ENCODE measurements around the gene RASGRP2.

DNA sequence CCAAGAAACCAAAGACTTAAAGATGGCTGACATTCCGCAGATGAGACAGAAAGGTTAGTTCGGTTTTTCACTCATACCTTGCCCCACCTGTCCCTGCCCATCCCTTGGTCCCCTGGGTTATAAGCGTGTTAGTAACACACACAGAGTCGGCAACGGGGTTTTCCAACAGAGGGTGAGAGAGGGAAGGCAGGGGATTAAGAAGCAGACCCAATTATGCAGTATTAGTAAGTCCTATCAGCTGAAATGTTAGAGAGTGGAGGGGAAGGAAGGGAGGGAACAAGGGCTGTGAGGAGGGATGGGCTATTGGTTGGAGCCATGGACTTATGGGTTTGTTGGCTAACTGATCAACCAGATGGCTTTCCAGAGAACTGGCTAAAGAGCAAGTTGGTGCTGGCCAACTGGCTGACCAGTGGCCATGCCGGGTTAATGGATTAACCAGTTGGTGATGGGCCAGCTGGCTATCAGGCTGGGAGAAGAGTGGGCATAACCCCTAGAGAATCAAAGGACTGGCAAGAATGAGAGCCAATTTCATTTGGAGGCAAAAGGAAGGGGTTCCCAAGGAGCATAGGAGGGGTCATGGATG is 66.4 kb downstream of the RASGRP2 start:
- TF ChIP-seq, protein P1, sequence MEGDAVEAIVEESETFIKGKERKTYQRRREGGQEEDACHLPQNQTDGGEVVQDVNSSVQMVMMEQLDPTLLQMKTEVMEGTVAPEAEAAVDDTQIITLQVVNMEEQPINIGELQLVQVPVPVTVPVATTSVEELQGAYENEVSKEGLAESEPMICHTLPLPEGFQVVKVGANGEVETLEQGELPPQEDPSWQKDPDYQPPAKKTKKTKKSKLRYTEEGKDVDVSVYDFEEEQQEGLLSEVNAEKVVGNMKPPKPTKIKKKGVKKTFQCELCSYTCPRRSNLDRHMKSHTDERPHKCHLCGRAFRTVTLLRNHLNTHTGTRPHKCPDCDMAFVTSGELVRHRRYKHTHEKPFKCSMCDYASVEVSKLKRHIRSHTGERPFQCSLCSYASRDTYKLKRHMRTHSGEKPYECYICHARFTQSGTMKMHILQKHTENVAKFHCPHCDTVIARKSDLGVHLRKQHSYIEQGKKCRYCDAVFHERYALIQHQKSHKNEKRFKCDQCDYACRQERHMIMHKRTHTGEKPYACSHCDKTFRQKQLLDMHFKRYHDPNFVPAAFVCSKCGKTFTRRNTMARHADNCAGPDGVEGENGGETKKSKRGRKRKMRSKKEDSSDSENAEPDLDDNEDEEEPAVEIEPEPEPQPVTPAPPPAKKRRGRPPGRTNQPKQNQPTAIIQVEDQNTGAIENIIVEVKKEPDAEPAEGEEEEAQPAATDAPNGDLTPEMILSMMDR (conservative IDR thresholded peaks at IDR 0.05 in 1 of 2, IDR thresholded peaks at IDR 0.05 in 1 of 2; ENCODE audit: low read depth in 1 of 2, low read length in 2 of 2) = no peak
- no peak for TF ChIP-seq EZH2 (IDR thresholded peaks at IDR 0.05; ENCODE audit: low read length, missing control alignments)
